Measurements from ENCODE around the gene VAV3. TPM values are rescaled to one million over a fixed set of nuclear protein-coding genes. Genes with fewer than 3 reads are reported as not detected.
"Not testable (repeated sequence)": the region's sequence is repeated elsewhere in the genome, so short reads cannot be mapped to it uniquely, and the experiment has no call there.

VAV3 gene
- total RNA-seq, 2 experiments from 2014 or later: 1.2 to 1.3 TPM

- no peaks in the 10 kb centered on the region for H3K36me3 Mint-ChIP-seq (ENCODE audit: low read depth)
- DNase-seq: no peak
- H3K27ac Mint-ChIP-seq: no peak overlapping the region
- ChIA-PET CTCF (no interaction called here), POLR2A (no interaction called here)
- no peaks in the 10 kb centered on the region for H3K4me1 Mint-ChIP-seq
- no peak overlapping the region for H3K4me3 Mint-ChIP-seq
- no peaks in the 10 kb centered on the region for H3K27me3 Mint-ChIP-seq
- H3K9me3 Mint-ChIP-seq: no peaks in the 10 kb centered on the region
These were observed 260.1 kb downstream of the VAV3 start for GRCh38 chr1:107704911-107705310.

GRCh38 chr1:107702946-107703571, 261.9 kb downstream of the VAV3 start:
- Mint-ChIP-seq H3K4me3 (no peak overlapping the region), H3K27ac (no peak overlapping the region), H3K9me3 (no peaks in the 10 kb centered on the region), H3K36me3 (ENCODE audit: low read depth) (no peaks in the 10 kb centered on the region), H3K4me1 (no peaks in the 10 kb centered on the region), H3K27me3 (no peaks in the 10 kb centered on the region)
- ChIA-PET CTCF (no interaction called here), POLR2A (no interaction called here)
- no peak for DNase-seq

GRCh38 chr1:107700651-107701050, 264.3 kb downstream of the VAV3 start:
- H3K36me3 Mint-ChIP-seq (ENCODE audit: low read depth); H3K27me3 Mint-ChIP-seq; CTCF ChIA-PET; DNase-seq; H3K27ac Mint-ChIP-seq; H3K4me3 Mint-ChIP-seq; H3K4me1 Mint-ChIP-seq; POLR2A ChIA-PET; H3K9me3 Mint-ChIP-seq: not testable (repeated sequence)

DNA sequence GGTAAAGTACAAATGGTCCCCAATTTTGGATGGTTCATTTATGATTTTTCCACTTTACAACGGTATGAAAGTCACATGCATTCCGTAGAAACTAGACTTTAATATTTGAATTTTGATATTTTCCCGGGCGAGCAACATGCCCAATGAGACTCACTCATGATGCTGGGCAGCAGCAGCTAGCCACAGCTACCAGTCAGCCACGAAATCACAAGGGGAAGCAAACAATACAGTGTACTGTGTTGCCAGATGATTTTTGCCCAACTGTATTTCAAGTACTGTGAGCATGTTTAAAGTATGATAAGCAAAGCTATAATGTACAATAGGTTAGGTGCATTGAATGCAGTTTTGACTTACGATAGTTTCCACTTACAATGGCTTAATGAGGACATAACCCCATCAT, 266.8 kb downstream of the VAV3 start:
- CTCF ChIA-PET: no interaction called here
- Mint-ChIP-seq H3K4me1 (no peaks in the 10 kb centered on the region), H3K9me3 (no peaks in the 10 kb centered on the region), H3K36me3 (ENCODE audit: low read depth) (no peaks in the 10 kb centered on the region), H3K27me3 (no peaks in the 10 kb centered on the region), H3K4me3 (no peak overlapping the region), H3K27ac (no peak overlapping the region)
- DNase-seq: no peak
- POLR2A ChIA-PET: no interaction called here

DNA sequence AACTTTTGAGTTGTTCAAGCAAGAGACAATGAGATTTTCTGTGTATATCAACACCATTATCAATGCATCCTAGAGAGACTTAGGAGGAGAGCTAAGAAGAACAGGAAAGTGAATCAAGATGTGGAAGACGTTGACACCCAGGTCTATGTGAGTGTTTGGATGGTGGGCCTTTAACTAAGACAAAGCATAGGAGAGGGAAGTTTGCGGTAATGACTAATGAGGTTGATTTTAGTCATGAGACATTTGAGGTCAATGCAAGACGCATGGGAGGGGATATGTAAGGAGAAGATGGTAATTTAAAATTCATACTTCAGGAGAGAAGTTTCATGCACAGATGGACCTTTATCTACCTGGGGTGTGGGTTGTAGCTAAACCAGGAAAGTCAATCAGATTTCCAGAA, 269.6 kb downstream of the VAV3 start:
- Mint-ChIP-seq H3K4me3 (no peak overlapping the region), H3K36me3 (ENCODE audit: low read depth) (no peaks in the 10 kb centered on the region), H3K27ac (no peak overlapping the region), H3K27me3 (no peaks in the 10 kb centered on the region), H3K9me3 (no peaks in the 10 kb centered on the region), H3K4me1 (no peaks in the 10 kb centered on the region)
- POLR2A ChIA-PET: no interaction called here
- DNase-seq: no peak
- CTCF ChIA-PET: no interaction called here

- H3K27ac Mint-ChIP-seq: no peak overlapping the region
- H3K27me3 Mint-ChIP-seq: no peaks in the 10 kb centered on the region
- POLR2A ChIA-PET: no interaction called here
- no peak for DNase-seq
- no peak overlapping the region for H3K4me3 Mint-ChIP-seq
- H3K4me1 Mint-ChIP-seq: no peaks in the 10 kb centered on the region
- H3K9me3 Mint-ChIP-seq: no peaks in the 10 kb centered on the region
- CTCF ChIA-PET: interaction anchor here (0.6 kb wide), 1 partner anchor 89 kb away, joined by 3 read pairs; no protein-coding TSS in a partner anchor
- H3K36me3 Mint-ChIP-seq (ENCODE audit: low read depth): no peaks in the 10 kb centered on the region
These were observed 272.2 kb downstream of the VAV3 start for GRCh38 chr1:107692580-107693345.

DNA sequence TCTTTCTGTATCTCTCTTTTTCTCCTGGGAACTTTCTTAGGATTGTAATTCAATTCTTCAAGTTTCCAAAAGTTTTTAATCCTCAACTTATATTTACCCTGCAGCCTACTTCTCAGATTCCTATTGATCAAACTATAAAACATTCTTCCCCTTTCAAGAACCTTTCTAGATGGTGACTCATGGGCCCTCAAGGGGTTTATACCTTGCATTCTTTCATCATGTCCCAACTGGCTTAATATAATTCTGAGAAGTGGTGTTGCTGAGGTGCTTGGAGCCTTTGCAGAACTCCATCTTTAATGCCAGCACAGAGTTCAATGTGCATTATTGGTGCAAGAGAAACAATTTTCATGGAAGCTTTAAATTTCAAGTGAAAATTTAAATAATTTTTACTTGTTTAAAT, 273.4 kb downstream of the VAV3 start:
- no peak overlapping the region for H3K4me3 Mint-ChIP-seq
- H3K27ac Mint-ChIP-seq: no peak overlapping the region
- ChIA-PET CTCF (no interaction called here), POLR2A (no interaction called here)
- H3K36me3 Mint-ChIP-seq (ENCODE audit: low read depth): no peaks in the 10 kb centered on the region
- no peaks in the 10 kb centered on the region for H3K27me3 Mint-ChIP-seq
- H3K4me1 Mint-ChIP-seq: no peaks in the 10 kb centered on the region
- DNase-seq: no peak
- no peaks in the 10 kb centered on the region for H3K9me3 Mint-ChIP-seq

GRCh38 chr1:107690491-107690890, 274.5 kb downstream of the VAV3 start:
- ChIA-PET POLR2A (no interaction called here), CTCF (interaction anchor here (1.2 to 1.4 kb wide), 2 partner anchors 11 to 90 kb away, joined by 3 read pairs; no protein-coding TSS in a partner anchor)
- H3K9me3 Mint-ChIP-seq: no peaks in the 10 kb centered on the region
- H3K27me3 Mint-ChIP-seq: no peaks in the 10 kb centered on the region
- no peak overlapping the region for H3K4me3 Mint-ChIP-seq
- no peaks in the 10 kb centered on the region for H3K4me1 Mint-ChIP-seq
- no peaks in the 10 kb centered on the region for H3K36me3 Mint-ChIP-seq (ENCODE audit: low read depth)
- H3K27ac Mint-ChIP-seq: no peak overlapping the region
- DNase-seq: no peak

DNA sequence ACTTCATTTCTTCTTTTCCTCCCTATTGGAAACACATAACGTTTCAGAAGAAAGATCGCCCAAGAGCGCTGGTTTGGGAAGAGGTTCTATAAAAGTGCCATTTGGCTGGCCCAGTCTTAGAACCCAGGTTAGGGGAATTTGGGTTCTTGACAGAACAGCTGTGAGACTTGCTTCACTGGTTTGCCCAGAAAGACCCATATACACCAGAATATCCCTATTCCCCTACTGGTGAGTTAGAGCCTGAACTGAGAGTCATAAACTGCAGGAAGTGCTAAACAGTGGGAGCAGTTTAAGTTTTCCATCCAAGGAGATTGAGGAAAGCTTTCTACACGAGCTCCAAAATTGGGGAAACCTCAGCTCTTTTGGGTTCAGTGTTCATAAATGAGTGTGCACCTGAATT, 275.2 kb downstream of the VAV3 start:
- no peak for DNase-seq
- H3K27ac Mint-ChIP-seq: no peak overlapping the region
- H3K4me3 Mint-ChIP-seq: no peak overlapping the region
- H3K27me3 Mint-ChIP-seq: no peaks in the 10 kb centered on the region
- no peaks in the 10 kb centered on the region for H3K9me3 Mint-ChIP-seq
- no peaks in the 10 kb centered on the region for H3K36me3 Mint-ChIP-seq (ENCODE audit: low read depth)
- no peaks in the 10 kb centered on the region for H3K4me1 Mint-ChIP-seq
- CTCF ChIA-PET: interaction anchor here (1.2 to 1.4 kb wide), 2 partner anchors 10 to 89 kb away, joined by 3 read pairs; no protein-coding TSS in a partner anchor
- POLR2A ChIA-PET: no interaction called here

DNA sequence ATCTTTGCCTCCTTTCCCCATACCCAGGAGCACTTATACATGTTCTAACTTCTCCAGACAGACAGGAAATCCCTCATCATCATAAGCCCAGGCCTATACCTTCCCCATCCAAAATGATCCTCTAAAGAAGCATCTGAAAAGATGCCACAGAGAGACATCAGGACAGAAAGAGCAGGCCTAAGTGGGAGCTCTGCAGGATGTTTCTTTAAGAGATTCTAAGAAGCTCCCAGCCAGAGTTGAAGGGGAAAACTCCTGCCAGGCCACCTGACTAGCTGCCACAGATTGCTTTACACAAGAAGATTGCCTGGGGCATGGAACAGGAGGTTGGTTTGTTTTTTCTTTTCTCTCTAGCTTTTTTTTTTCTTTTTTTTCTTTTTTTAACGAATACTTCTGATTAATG, 275.8 kb downstream of the VAV3 start:
- DNase-seq: no peak
- Mint-ChIP-seq H3K36me3 (ENCODE audit: low read depth) (no peaks in the 10 kb centered on the region), H3K27ac (no peak overlapping the region), H3K4me1 (no peaks in the 10 kb centered on the region), H3K4me3 (no peak overlapping the region), H3K9me3 (no peaks in the 10 kb centered on the region), H3K27me3 (no peaks in the 10 kb centered on the region)
- ChIA-PET CTCF (interaction anchor here (1.2 kb wide), 1 partner anchor 89 kb away, joined by 3 read pairs; no protein-coding TSS in a partner anchor), POLR2A (no interaction called here)

- CTCF ChIA-PET: no interaction called here
- no peaks in the 10 kb centered on the region for H3K9me3 Mint-ChIP-seq
- no peaks in the 10 kb centered on the region for H3K36me3 Mint-ChIP-seq (ENCODE audit: low read depth)
- H3K27ac Mint-ChIP-seq: no peak overlapping the region
- H3K4me3 Mint-ChIP-seq: no peak overlapping the region
- no peaks in the 10 kb centered on the region for H3K4me1 Mint-ChIP-seq
- DNase-seq: no peak
- POLR2A ChIA-PET: no interaction called here
- H3K27me3 Mint-ChIP-seq: no peaks in the 10 kb centered on the region
These were observed 276.9 kb downstream of the VAV3 start for GRCh38 chr1:107687849-107688753.

GRCh38 chr1:107683683-107684082, 281.3 kb downstream of the VAV3 start:
- Mint-ChIP-seq H3K27me3 (no peaks in the 10 kb centered on the region), H3K27ac (no peak overlapping the region), H3K36me3 (ENCODE audit: low read depth) (no peaks in the 10 kb centered on the region), H3K9me3 (no peaks in the 10 kb centered on the region), H3K4me1 (no peaks in the 10 kb centered on the region), H3K4me3 (no peak overlapping the region)
- POLR2A ChIA-PET: no interaction called here
- CTCF ChIA-PET: no interaction called here
- DNase-seq: no peak

DNA sequence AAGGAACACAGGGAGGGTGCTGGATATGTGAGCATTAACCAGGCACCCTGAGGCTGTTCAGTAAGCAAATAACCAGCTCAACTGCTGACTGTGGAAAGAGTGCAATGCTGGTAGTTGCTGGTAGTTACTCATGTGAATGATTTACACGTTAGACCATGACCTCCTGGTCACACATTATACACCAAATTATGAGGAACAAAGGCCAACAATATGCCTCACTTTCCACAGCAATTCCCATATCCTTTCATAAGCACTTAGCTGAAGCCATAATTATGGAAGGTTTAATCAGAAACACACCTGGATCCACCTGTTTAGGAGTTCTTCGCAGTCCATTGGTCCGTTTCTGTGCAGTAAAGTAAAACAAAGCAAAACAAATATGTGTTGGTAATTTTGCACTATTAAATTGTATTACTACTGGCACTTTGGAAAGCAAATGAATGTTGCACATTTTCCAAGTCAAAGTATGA, 281.8 kb downstream of the VAV3 start:
- Mint-ChIP-seq H3K4me3 (no peak overlapping the region), H3K4me1 (no peaks in the 10 kb centered on the region), H3K9me3 (no peaks in the 10 kb centered on the region), H3K27ac (no peak overlapping the region), H3K27me3 (no peaks in the 10 kb centered on the region), H3K36me3 (ENCODE audit: low read depth) (no peaks in the 10 kb centered on the region)
- CTCF ChIA-PET: interaction anchor here (0.5 kb wide), 1 partner anchor 33 kb away, joined by 3 read pairs; no protein-coding TSS in a partner anchor
- DNase-seq: no peak
- POLR2A ChIA-PET: no interaction called here
